ENCODE data around the gene SAMD15.
"Not testable (repeated sequence)": the region's sequence is repeated elsewhere in the genome, so short reads cannot be mapped to it uniquely, and the experiment has no call there.

The SAMD15 gene

DNA sequence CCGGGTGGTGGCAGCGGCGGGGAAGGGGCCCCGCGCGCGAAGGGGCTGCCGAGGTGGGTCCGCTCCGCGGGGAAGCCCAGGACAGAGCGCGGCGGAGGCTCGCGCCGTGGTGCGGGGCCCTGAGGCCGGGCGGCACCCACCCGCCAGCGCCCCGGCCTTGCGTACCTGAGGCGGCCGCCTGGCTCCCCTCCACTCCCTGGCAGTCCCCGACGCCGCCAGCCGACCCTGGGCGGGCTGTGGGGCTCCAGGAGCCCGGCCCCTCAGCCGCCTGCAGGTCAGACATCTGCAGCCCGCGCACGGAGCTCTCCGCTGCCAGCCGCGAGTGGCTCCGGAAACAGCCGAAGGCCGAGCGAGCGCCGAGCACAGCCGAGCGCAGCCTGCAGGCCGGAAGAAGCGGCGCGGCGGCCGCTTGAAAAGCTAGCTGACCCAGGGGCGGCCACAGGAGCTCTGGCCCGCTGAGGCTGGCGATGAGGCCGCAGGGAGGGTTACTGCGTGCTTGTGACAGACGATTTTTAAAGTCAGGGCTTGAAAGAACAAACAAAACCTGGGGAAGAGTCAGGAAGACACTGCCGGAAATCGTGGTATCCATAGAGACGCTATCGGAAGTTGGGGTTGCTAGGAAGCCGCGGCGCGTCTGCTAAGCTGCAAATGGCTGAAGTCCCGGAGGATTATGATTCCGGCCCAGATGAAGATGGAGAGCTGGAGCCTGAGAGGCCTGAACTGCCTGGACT is at the start of gene SAMD15, which contains the start of gene TMED8:
Gene SAMD15, plus strand, starts transcription at position 609 of the 731 bp plus-strand sequence. Its CDS starts 40 bp downstream, at position 649.
Gene TMED8, minus strand, starts transcription at position 324 of the 731 bp plus-strand sequence. Its CDS starts 41 bp downstream, at position 283.
- Histone ChIP-seq H3K27ac (ENCODE audit: low read length) (peak within 1 kb of the TSS; percentile 68), H3K9me3 (ENCODE audit: control insufficient read depth in 1 of 2, low read length in 2 of 2) (no peaks in the 10 kb centered on the region), H3K27me3 (ENCODE audit: low read depth, low read length) (no peaks in the 10 kb centered on the region), H3K4me1 (ENCODE audit: control insufficient read depth in 1 of 2, insufficient read depth in 2 of 2, low read length in 2 of 2) (peaks cover 7 to 14% of the 10 kb centered on the region in 2 donors), H3K36me3 (ENCODE audit: control insufficient read depth in 1 of 2, insufficient read depth in 2 of 2, low read length in 2 of 2) (peaks cover 0 to 3% of the 10 kb centered on the region in 2 donors), H3K4me3 (ENCODE audit: low read depth in 1 of 2, low read length in 2 of 2) (peak within 1 kb of the TSS; percentile 92 to 98)

- Histone ChIP-seq H3K4me3 (ENCODE audit: low read depth in 1 of 2, low read length in 2 of 2) (no peak overlapping the region), H3K4me1 (ENCODE audit: control insufficient read depth in 1 of 2, insufficient read depth in 2 of 2, low read length in 2 of 2) (no peaks in the 10 kb centered on the region), H3K27ac (ENCODE audit: low read length) (no peak overlapping the region), H3K27me3 (ENCODE audit: low read depth, low read length) (no peaks in the 10 kb centered on the region), H3K36me3 (ENCODE audit: control insufficient read depth in 1 of 2, insufficient read depth in 2 of 2, low read length in 2 of 2) (no peaks in the 10 kb centered on the region), H3K9me3 (ENCODE audit: control insufficient read depth in 1 of 2, low read length in 2 of 2) (no peaks in the 10 kb centered on the region)
Observed at GRCh38 chr14:77329872-77330271, 47.3 kb upstream of the SAMD15 start.

DNA sequence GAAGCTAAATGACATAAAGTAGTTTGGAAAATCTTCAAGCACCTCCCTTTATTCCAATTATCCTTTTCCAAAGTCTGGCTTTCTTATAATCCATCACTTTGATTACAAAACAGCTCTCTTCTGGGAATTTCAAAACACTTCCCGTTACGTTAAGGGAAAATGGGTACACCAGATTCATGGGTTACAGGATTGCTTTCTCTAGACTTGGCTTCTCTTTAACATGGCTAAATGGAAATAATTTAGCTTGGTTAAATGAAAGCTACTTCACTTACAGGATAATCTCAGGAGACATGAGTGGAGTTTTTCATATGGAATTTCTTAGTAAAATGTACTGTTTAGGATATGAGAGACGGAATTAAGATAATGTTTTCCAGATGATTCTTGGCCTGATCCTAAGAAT is 41.6 kb upstream of the SAMD15 start:
- no peak overlapping the region for H3K4me3 ChIP-seq (ENCODE audit: low read depth in 1 of 2, low read length in 2 of 2)
- H3K9me3 ChIP-seq (ENCODE audit: control insufficient read depth in 1 of 2, low read length in 2 of 2): no peaks in the 10 kb centered on the region
- H3K36me3 ChIP-seq (ENCODE audit: control insufficient read depth in 1 of 2, insufficient read depth in 2 of 2, low read length in 2 of 2): peaks cover 12 to 20% of the 10 kb centered on the region in 2 donors
- H3K27ac ChIP-seq (ENCODE audit: low read length): no peak overlapping the region
- no peaks in the 10 kb centered on the region for H3K27me3 ChIP-seq (ENCODE audit: low read depth, low read length)
- no peaks in the 10 kb centered on the region for H3K4me1 ChIP-seq (ENCODE audit: control insufficient read depth in 1 of 2, insufficient read depth in 2 of 2, low read length in 2 of 2)

- H3K9me3 ChIP-seq (ENCODE audit: control insufficient read depth in 1 of 2, low read length in 2 of 2); H3K27me3 ChIP-seq (ENCODE audit: low read depth, low read length); H3K27ac ChIP-seq (ENCODE audit: low read length); H3K4me3 ChIP-seq (ENCODE audit: low read depth in 1 of 2, low read length in 2 of 2); H3K4me1 ChIP-seq (ENCODE audit: control insufficient read depth in 1 of 2, insufficient read depth in 2 of 2, low read length in 2 of 2): not testable (repeated sequence)
- peaks cover 28 to 30% of the 10 kb centered on the region in 2 donors for H3K36me3 ChIP-seq (ENCODE audit: control insufficient read depth in 1 of 2, insufficient read depth in 2 of 2, low read length in 2 of 2)
Observed at GRCh38 chr14:77337255-77337654, 39.9 kb upstream of the SAMD15 start.

GRCh38 chr14:77337880-77338279 is 39.3 kb upstream of the SAMD15 start:
- H3K27me3 ChIP-seq (ENCODE audit: low read depth, low read length): no peaks in the 10 kb centered on the region
- H3K27ac ChIP-seq (ENCODE audit: low read length): no peak overlapping the region
- no peaks in the 10 kb centered on the region for H3K9me3 ChIP-seq (ENCODE audit: control insufficient read depth in 1 of 2, low read length in 2 of 2)
- H3K36me3 ChIP-seq (ENCODE audit: control insufficient read depth in 1 of 2, insufficient read depth in 2 of 2, low read length in 2 of 2): peaks cover 34 to 36% of the 10 kb centered on the region in 2 donors
- H3K4me1 ChIP-seq (ENCODE audit: control insufficient read depth in 1 of 2, insufficient read depth in 2 of 2, low read length in 2 of 2): no peaks in the 10 kb centered on the region
- H3K4me3 ChIP-seq (ENCODE audit: low read depth in 1 of 2, low read length in 2 of 2): no peak overlapping the region

DNA sequence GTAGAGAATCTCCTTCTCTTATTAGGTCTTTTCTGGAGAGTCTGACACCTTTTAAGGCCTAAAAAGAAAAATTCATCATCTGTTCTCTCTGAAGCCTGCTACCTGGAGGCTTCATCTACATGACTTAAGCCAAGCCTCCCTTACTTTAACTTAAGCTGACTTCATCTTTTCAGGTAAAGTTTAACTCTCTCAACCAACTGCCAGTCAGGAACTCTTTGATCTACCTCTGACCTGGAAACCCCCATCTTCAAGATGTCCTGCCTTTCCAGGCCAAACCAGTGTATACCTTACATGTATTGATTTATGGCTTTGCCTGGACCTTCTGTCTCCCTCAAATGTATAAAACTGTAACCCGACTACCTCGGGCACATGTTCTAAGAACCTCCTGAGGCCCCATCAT is 38.9 kb upstream of the SAMD15 start:
- Histone ChIP-seq H3K36me3 (ENCODE audit: control insufficient read depth in 1 of 2, insufficient read depth in 2 of 2, low read length in 2 of 2) (peaks cover 36 to 40% of the 10 kb centered on the region in 2 donors), H3K4me1 (ENCODE audit: control insufficient read depth in 1 of 2, insufficient read depth in 2 of 2, low read length in 2 of 2) (no peaks in the 10 kb centered on the region), H3K9me3 (ENCODE audit: control insufficient read depth in 1 of 2, low read length in 2 of 2) (no peaks in the 10 kb centered on the region), H3K4me3 (ENCODE audit: low read depth in 1 of 2, low read length in 2 of 2) (no peak overlapping the region), H3K27me3 (ENCODE audit: low read depth, low read length) (no peaks in the 10 kb centered on the region), H3K27ac (ENCODE audit: low read length) (no peak overlapping the region)

DNA sequence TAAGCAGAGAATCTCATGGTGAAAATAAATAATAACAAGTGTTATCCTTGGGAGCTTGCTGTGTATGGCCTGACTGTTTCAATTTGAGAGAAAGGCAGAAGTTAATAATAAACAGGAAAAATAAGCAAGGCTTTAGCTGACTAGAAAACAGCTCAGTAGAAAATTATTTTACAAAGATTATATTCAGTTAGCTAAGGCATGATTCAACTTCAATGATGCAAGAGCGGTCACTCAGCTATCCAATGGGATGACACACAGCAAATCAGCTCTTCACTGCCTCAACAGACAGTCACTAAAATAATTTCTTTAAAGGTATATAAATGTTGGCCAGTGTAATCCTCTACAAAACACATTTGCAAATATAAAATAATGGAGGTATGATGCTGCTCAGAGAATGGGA is 37.8 kb upstream of the SAMD15 start:
- Histone ChIP-seq H3K27me3 (ENCODE audit: low read depth, low read length) (no peaks in the 10 kb centered on the region), H3K4me1 (ENCODE audit: control insufficient read depth in 1 of 2, insufficient read depth in 2 of 2, low read length in 2 of 2) (no peaks in the 10 kb centered on the region), H3K36me3 (ENCODE audit: control insufficient read depth in 1 of 2, insufficient read depth in 2 of 2, low read length in 2 of 2) (peaks cover 36 to 41% of the 10 kb centered on the region in 2 donors), H3K9me3 (ENCODE audit: control insufficient read depth in 1 of 2, low read length in 2 of 2) (no peaks in the 10 kb centered on the region), H3K4me3 (ENCODE audit: low read depth in 1 of 2, low read length in 2 of 2) (no peak overlapping the region), H3K27ac (ENCODE audit: low read length) (no peak overlapping the region)

- H3K27ac ChIP-seq (ENCODE audit: low read length): no peak overlapping the region
- no peaks in the 10 kb centered on the region for H3K27me3 ChIP-seq (ENCODE audit: low read depth, low read length)
- H3K9me3 ChIP-seq (ENCODE audit: control insufficient read depth in 1 of 2, low read length in 2 of 2): no peaks in the 10 kb centered on the region
- H3K4me3 ChIP-seq (ENCODE audit: low read depth in 1 of 2, low read length in 2 of 2): no peak overlapping the region
- H3K4me1 ChIP-seq (ENCODE audit: control insufficient read depth in 1 of 2, insufficient read depth in 2 of 2, low read length in 2 of 2): no peaks in the 10 kb centered on the region
- H3K36me3 ChIP-seq (ENCODE audit: control insufficient read depth in 1 of 2, insufficient read depth in 2 of 2, low read length in 2 of 2): peaks cover 36 to 41% of the 10 kb centered on the region in 2 donors
Observed at GRCh38 chr14:77340389-77340788, 36.8 kb upstream of the SAMD15 start.

DNA sequence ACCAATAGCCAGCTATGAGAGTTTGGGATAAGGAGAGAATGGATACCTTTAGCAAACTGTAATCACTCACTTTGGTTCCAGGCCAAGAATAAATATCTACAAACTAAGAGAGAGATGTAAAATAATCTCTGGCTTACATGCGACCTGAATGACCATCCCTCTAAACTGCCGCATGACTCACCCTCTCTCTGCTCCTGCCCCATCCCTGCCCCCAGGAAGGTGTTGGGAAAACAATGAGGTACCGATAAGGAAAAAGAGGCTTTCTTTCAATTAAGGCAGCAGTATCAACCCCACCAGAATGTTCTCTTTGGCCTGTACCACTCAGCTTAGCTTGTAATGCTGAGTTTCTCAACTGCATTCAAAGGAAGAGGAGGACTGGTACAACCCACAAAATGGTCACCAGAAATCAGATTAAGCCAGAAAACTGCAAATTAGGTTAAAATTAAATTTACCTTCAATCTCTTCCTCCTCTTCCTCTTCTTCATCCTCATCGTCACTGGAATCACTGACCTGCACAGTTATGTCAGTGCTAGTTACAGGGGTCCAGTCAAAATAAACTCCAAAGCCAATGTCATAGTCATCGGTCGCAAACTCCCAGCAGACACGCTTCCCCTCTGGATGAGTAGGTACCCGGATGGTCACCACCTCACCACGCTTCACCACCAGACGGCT is 34.3 kb upstream of the SAMD15 start:
- H3K9me3 ChIP-seq (ENCODE audit: control insufficient read depth in 1 of 2, low read length in 2 of 2): no peaks in the 10 kb centered on the region
- peaks cover 35 to 36% of the 10 kb centered on the region in 2 donors for H3K36me3 ChIP-seq (ENCODE audit: control insufficient read depth in 1 of 2, insufficient read depth in 2 of 2, low read length in 2 of 2)
- H3K4me3 ChIP-seq (ENCODE audit: low read depth in 1 of 2, low read length in 2 of 2): no peak overlapping the region
- no peaks in the 10 kb centered on the region for H3K4me1 ChIP-seq (ENCODE audit: control insufficient read depth in 1 of 2, insufficient read depth in 2 of 2, low read length in 2 of 2)
- no peak overlapping the region for H3K27ac ChIP-seq (ENCODE audit: low read length)
- no peaks in the 10 kb centered on the region for H3K27me3 ChIP-seq (ENCODE audit: low read depth, low read length)

GRCh38 chr14:77343662-77344061 is 33.5 kb upstream of the SAMD15 start:
- Histone ChIP-seq H3K9me3 (ENCODE audit: control insufficient read depth in 1 of 2, low read length in 2 of 2) (no peaks in the 10 kb centered on the region), H3K4me3 (ENCODE audit: low read depth in 1 of 2, low read length in 2 of 2) (no peak overlapping the region), H3K4me1 (ENCODE audit: control insufficient read depth in 1 of 2, insufficient read depth in 2 of 2, low read length in 2 of 2) (no peaks in the 10 kb centered on the region), H3K27me3 (ENCODE audit: low read depth, low read length) (no peaks in the 10 kb centered on the region), H3K27ac (ENCODE audit: low read length) (no peak overlapping the region), H3K36me3 (ENCODE audit: control insufficient read depth in 1 of 2, insufficient read depth in 2 of 2, low read length in 2 of 2) (peaks cover 35 to 36% of the 10 kb centered on the region in 2 donors)

DNA sequence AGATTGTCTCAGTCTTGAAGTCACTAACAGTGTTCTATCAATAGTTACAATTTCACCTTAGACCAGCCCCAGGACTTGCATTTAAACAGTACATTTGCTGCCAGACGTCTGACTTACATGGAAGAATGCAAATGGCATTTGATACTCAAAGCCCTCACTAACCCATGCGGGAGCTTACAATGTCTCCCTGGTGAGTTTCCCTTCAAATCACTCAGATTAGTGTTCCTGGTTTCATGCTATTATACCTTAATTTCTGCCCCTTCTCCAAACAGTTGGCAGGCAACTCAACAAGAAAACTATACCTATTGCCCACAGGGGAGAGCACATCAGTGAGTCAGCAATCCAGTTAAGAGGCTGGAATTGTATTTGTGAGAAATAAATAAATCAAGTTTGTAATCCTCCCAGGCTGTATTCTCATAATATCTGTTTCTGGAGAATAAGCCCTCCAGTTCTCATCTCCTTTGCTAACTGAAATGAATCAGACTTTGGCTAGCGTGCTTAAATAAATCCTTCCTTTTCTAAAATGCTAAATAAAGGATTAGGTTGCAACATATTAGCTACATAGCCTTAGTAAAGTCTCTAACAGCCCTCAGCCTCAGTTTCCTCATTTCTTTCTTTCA is 32.7 kb upstream of the SAMD15 start:
- Histone ChIP-seq H3K27me3 (ENCODE audit: low read depth, low read length) (no peaks in the 10 kb centered on the region), H3K4me3 (ENCODE audit: low read depth in 1 of 2, low read length in 2 of 2) (no peak overlapping the region), H3K36me3 (ENCODE audit: control insufficient read depth in 1 of 2, insufficient read depth in 2 of 2, low read length in 2 of 2) (peaks cover 30 to 35% of the 10 kb centered on the region in 2 donors), H3K27ac (ENCODE audit: low read length) (no peak overlapping the region), H3K4me1 (ENCODE audit: control insufficient read depth in 1 of 2, insufficient read depth in 2 of 2, low read length in 2 of 2) (no peaks in the 10 kb centered on the region), H3K9me3 (ENCODE audit: control insufficient read depth in 1 of 2, low read length in 2 of 2) (no peaks in the 10 kb centered on the region)

Data from muscle layer of duodenum (tissue), 2 donors.